Measurements from ENCODE around the gene SLC17A5.
"Not testable (repeated sequence)": the region's sequence is repeated elsewhere in the genome, so short reads cannot be mapped to it uniquely, and the experiment has no call there.

Gene SLC17A5

DNA sequence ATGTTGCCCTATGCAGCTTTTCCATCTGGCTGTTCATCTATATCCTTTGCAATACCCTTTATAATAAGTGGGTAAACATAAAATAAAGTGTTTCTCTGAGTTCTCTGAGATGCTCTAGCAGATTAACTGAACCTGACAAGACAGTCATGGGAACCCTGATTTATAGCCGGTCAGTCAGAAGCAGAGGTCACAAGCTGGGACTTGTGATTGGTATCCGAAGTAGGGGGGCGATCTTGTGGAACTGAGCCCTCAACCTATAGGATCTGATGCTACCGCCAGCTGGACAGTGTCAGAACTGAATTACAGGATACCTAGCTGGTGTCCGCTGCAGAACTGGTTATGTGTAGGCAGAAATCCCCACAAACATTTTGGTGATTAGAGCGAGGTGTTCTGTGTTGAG lies 39.0 kb downstream of the SLC17A5 start:
- no peak for DNase-seq (ENCODE audit: low spot score)

- no peak for DNase-seq (ENCODE audit: low spot score)
Observed at GRCh38 chr6:73613806-73614536, 39.8 kb downstream of the SLC17A5 start.

DNA sequence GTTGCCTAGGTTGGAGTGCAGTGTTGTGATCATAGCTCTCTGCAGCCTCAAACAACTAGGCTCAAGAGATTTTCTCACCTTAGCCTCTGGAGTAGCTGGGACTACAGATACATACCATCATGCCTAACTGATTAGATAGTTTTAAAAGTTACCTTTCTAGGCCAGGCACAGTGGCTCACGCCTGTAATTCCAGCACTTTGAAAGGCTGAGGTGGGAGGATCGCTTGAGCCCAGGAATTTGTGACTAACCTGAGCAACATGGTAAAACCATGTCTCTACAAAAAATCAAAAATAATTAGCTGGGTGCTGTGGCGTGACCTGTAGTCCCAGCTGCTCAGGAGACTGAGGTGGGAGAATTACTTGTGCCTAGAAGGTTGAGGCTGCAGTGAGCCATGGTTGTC lies 41.2 kb downstream of the SLC17A5 start:
- no peak for DNase-seq (ENCODE audit: low spot score)

DNA sequence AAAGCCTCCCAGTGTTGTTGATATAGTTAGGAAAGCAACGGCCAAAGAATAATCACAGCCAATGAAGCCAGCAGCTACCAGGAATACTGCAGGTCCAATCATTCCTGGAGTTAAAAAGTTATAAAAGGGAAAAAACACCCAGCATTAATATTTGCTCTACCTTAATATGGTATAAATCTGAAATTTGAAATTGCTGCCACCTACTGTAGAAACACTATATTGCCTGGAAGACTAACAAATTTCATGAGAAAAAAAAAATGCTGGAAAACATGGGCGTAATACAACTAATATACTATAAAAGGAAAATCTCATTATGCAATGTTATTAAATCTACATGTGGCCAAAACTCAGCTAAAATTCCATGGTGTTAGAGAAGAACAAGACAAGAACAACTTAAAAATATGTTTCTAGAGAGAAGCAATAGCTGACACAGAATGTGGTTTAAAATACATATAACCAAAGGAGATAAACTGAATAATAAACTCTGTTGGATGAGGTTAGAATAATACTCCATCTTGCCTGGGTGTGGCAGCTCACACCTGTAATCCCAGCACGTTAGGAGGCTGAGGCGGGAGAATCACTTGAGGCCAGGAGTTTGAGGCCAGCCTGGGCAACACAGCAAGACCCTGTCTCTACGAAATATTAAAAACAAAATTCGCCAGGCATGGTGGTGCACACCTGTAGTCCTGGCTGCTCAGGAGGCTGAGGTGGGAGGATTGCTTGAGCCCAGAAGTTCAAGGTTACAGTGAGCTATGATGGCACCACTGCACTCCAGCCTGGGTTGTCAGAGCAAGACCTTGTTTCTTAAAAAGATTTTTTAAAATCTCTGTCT lies 43.1 kb downstream of the SLC17A5 start:
- DNase-seq (ENCODE audit: low spot score) = peak; percentile 16

DNA sequence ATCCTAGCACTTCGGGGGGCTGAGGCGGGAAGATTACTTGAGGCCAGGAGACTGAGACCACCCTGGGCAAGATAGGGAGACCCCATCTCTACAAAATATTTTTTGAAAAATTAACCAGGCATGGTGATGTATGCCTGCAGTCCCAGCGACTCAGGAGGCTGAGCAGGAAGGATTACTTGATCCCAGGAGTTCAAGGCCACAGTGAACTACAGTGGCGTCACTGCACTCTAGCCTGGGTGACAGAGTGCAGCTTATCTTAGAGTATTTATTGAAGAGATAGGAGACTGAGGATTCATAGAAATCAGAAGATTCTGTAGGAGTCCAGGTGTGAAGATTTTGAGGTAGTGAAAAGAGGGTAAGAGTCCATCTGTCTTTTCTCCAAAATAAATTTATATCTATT lies 45.0 kb downstream of the SLC17A5 start:
- no peak for DNase-seq (ENCODE audit: low spot score)

DNA sequence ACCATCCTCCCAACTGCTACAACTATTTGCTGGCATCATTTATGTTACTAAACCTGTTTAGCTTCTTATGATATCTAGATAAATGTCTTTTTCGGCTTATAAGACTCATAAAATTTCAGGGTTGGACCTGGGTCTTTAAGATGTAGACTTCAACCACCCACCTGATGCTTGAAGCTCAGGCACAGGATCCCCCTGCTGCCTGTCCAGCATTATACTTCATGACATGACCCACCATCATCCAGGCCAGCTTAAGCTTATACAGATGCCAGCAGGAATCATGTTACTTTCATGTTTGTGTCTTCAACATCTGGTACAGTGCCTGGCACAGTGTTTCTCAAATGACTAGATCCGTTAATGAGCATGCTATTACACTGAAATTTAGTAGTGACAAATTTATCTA lies 47.4 kb downstream of the SLC17A5 start:
- DNase-seq (ENCODE audit: low spot score) = no peak

- DNase-seq (ENCODE audit: low spot score) = no peak
Observed at GRCh38 chr6:73604461-73604860, 49.3 kb downstream of the SLC17A5 start.

DNA sequence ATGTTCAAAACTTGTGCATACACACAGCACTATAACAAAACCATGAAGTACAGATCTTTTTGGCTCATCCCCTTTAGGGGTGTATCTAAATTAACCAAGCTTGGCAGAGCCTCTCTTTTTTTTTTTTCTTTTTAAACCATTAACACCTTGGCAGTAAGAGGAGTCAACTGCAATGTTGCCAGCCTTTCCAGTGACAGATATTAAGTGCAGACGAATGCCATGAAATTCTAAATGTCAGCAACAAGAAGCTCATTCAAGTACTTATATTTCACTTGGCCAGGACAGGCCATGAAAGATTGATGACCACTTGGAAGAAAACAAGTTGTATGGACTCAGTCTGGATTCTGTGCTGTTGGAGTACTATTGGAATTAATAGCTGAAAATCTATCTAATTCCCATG lies 49.8 kb downstream of the SLC17A5 start:
- no peak for DNase-seq (ENCODE audit: low spot score)

DNA sequence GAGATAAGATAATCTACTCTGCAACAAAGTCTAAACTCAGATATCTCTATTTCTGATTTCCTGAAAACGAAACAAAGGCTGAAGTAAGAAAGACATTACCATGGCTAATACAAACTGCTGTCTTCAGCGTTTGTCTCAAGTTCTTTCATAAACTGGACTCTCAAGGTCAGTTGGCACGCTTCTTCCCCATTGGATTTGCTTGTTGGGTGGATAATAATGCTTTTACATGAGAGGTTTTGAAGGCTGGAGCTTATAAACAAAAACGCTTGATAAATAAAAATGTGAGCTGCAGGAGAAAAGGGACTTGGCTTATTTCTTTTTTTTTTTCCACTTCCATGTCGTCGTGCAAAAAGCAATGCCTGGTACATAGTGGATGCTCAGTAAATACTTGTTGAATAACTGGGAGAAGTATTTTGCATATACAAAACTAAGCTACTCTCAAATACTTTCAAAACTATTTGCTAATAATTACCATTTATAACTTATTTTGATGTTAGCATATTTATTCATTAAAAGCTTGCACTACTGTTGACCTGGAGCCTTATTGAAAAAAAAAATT lies 67.3 kb downstream of the SLC17A5 start:
- no peak for DNase-seq (ENCODE audit: low spot score)

GRCh38 chr6:73585566-73586415 lies 68.0 kb downstream of the SLC17A5 start:
- peak; percentile 73 for DNase-seq (ENCODE audit: low spot score)

- no peak for DNase-seq (ENCODE audit: low spot score)
Observed at GRCh38 chr6:73581293-73581692, 72.5 kb downstream of the SLC17A5 start.

DNA sequence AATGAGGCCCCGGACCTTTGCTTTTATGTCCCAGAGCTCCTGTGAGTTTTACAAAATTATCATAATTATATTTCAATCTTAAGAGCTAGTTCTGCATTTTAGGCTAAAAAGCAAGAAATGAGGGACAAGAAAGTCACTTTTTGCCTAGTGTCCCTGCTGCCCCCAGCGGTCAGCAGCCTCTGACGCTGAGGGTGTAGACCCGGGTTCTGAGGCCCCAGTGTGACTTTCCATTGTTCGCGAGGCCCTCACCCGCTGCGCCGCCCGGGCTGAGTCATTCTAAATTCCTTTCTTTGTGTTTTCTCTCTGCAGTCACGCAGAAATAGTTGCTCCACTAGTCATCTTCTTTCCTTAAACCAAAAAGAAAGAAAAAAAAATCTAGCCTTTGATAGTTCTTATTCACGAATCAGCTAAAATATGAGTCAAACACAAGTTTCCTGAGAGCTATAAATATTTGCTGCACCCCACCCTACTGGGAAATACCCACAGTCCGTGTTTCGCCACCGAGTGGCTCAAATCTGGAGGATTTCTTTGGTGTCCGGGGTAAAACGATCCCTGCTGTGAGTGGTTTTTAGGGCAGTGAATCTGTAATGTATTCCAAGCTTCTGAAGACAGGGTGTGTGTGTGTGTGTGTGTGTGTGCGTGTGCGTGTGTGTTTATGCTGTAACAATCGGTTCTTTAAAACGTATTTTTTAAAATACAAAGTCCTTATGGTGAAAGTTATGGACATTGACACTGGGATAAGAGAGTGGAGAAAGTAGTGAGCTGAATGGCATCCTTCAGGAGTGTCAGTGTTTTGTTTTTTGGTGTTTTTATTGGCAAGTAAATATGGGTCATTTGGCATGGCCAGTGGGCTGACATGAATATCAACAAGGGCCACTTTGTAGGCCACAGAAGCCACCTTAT lies 73.3 kb downstream of the SLC17A5 start:
- peak; percentile 86 for DNase-seq (ENCODE audit: low spot score)

GRCh38 chr6:73579851-73580246 lies 73.9 kb downstream of the SLC17A5 start:
- DNase-seq (ENCODE audit: low spot score) = peak; percentile 59

- no peak for DNase-seq (ENCODE audit: low spot score)
Observed at GRCh38 chr6:73579389-73579788, 74.4 kb downstream of the SLC17A5 start.

- DNase-seq (ENCODE audit: low spot score) = no peak
Observed at GRCh38 chr6:73577676-73578075, 76.1 kb downstream of the SLC17A5 start.

- not testable (repeated sequence) for DNase-seq (ENCODE audit: low spot score)
Observed at GRCh38 chr6:73572531-73572930, 81.3 kb downstream of the SLC17A5 start.

GRCh38 chr6:73571218-73572181 lies 82.3 kb downstream of the SLC17A5 start:
- not testable (repeated sequence) for DNase-seq (ENCODE audit: low spot score)

GRCh38 chr6:73569121-73569520 lies 84.7 kb downstream of the SLC17A5 start:
- DNase-seq (ENCODE audit: low spot score) = no peak

- no peak for DNase-seq (ENCODE audit: low spot score)
Observed at GRCh38 chr6:73566954-73567591, 86.7 kb downstream of the SLC17A5 start.
